Measurements from ENCODE around the gene HSPA12B.

GRCh38 chr20:3787324-3788014 lies 55.0 kb downstream of the HSPA12B start:
- TF ChIP-seq CTCF (IDR thresholded peaks at IDR 0.05) (no peak), POLR2A (IDR thresholded peaks at IDR 0.05) (no peak)

Measured in heart left ventricle (tissue), 13 donors.